ENCODE data around the gene C4orf50.

GRCh38 chr4:6046526-6047129, 28.4 kb upstream of the C4orf50 start:
- TF ChIP-seq, protein P1, sequence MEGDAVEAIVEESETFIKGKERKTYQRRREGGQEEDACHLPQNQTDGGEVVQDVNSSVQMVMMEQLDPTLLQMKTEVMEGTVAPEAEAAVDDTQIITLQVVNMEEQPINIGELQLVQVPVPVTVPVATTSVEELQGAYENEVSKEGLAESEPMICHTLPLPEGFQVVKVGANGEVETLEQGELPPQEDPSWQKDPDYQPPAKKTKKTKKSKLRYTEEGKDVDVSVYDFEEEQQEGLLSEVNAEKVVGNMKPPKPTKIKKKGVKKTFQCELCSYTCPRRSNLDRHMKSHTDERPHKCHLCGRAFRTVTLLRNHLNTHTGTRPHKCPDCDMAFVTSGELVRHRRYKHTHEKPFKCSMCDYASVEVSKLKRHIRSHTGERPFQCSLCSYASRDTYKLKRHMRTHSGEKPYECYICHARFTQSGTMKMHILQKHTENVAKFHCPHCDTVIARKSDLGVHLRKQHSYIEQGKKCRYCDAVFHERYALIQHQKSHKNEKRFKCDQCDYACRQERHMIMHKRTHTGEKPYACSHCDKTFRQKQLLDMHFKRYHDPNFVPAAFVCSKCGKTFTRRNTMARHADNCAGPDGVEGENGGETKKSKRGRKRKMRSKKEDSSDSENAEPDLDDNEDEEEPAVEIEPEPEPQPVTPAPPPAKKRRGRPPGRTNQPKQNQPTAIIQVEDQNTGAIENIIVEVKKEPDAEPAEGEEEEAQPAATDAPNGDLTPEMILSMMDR (IDR thresholded peaks at IDR 0.05; ENCODE audit: low read depth, low read length, missing input control) = no peak
- TF ChIP-seq TAF1 (conservative IDR thresholded peaks at IDR 0.05) (no peak), ATF3 (IDR thresholded peaks at IDR 0.05) (no peak), RXRA (IDR thresholded peaks at IDR 0.05) (no peak), GABPA (IDR thresholded peaks at IDR 0.05 in 1 of 2, conservative IDR thresholded peaks at IDR 0.05 in 1 of 2) (no peak), EGR1 (IDR thresholded peaks at IDR 0.05; ENCODE audit: low read depth in 2 of 2) (no peak), MAX (IDR thresholded peaks at IDR 0.05) (no peak), YY1 (IDR thresholded peaks at IDR 0.05) (no peak)
- TF ChIP-seq, protein P2, sequence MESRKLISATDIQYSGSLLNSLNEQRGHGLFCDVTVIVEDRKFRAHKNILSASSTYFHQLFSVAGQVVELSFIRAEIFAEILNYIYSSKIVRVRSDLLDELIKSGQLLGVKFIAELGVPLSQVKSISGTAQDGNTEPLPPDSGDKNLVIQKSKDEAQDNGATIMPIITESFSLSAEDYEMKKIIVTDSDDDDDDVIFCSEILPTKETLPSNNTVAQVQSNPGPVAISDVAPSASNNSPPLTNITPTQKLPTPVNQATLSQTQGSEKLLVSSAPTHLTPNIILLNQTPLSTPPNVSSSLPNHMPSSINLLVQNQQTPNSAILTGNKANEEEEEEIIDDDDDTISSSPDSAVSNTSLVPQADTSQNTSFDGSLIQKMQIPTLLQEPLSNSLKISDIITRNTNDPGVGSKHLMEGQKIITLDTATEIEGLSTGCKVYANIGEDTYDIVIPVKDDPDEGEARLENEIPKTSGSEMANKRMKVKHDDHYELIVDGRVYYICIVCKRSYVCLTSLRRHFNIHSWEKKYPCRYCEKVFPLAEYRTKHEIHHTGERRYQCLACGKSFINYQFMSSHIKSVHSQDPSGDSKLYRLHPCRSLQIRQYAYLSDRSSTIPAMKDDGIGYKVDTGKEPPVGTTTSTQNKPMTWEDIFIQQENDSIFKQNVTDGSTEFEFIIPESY (IDR thresholded peaks at IDR 0.05) = no peak
